ENCODE results near the gene REEP1. TPM values are rescaled to one million over a fixed set of nuclear protein-coding genes. Genes with fewer than 3 reads are reported as not detected.

REEP1 gene
- total and polyA plus RNA-seq, 2 of the 8 experiments (the other 6 are each of a cell fraction or from before 2014, with no cell fraction given) = 0.74 to 1.5 TPM

DNA sequence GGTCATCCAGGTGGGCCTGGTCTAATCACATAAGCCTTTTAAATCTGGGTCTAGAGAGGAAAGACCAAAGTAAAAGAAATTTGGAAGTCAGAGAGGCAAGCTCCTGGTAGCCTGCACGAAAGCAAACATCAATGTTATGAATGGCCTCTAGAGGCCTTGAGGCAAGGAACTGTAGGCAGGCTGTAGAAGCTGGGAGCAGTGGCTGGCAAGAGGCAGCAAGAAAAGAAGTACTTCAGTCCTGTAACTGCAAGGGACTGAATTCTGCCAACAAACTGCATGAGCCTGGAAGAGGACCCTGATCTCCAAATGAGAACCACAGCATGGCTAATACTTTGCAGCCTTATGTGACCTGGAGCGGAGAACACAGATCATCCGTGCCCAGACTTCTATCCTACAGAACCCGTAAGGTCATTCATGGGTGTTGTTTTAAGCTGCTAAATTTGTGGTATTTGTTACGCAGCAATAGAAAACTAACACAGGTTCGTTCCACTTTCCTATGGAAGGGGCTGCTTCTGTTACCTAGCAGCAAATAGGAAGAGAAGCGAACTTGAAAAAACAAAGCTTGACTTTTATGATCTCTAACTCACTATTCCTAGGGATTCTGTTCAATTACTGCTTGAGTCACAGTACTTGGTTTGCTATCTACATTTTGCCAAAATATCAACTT lies 143.4 kb downstream of the REEP1 start:
- peak overlapping the region; percentile 82 to 99 for H3K4me2 ChIP-seq (ENCODE audit: insufficient read depth in 1 of 2, low read depth in 2 of 2, low read length in 2 of 2)
- no peak overlapping the region for H3K18ac ChIP-seq (ENCODE audit: extremely low read depth, low read length)
- ChIA-PET CTCF (ENCODE audit: partially characterized antibody) (interaction anchor here (0.7 to 1.4 kb wide), 3 partner anchors 10 to 20 kb away, joined by 3 read pairs; no protein-coding TSS in a partner anchor), POLR2A (ENCODE audit: partially characterized antibody) (interaction anchor here (1.0 to 3.3 kb wide), 3 partner anchors 9 to 165 kb away, joined by 3 to 22 read pairs (median 3); no protein-coding TSS in a partner anchor)
- H3K79me1 ChIP-seq (ENCODE audit: low read depth, low read length) = peaks cover 7% of the 10 kb centered on the region; the same call in 1 of the 2 replicates
- no peak overlapping the region for H2AFZ ChIP-seq (ENCODE audit: low read length)
- no peak overlapping the region for H3K56ac ChIP-seq (replicated peaks; ENCODE audit: insufficient read length, low read depth, low read length)
- H2AK5ac ChIP-seq (ENCODE audit: low read depth, low read length) = no peak overlapping the region
- H2BK12ac ChIP-seq (ENCODE audit: low read depth, low read length) = no peak overlapping the region
- no peak for TF ChIP-seq KDM1A (IDR thresholded peaks at IDR 0.05; ENCODE audit: borderline replicate concordance, low read length)
- no peak overlapping the region for H2BK120ac ChIP-seq (replicated peaks; ENCODE audit: low read depth, low read length)
- H3K9ac ChIP-seq (replicated peaks in 1 of 4; ENCODE audit: extremely low read depth in 1 of 4, low read depth in 3 of 4, low read length in 3 of 4) = peak overlapping the region in 2 of 4 experiments; percentile 9 to 45; a peak in 2 of 7 replicates
- no peak for DNase-seq (ENCODE audit: low read depth in 1 of 2, low spot score in 2 of 2)
- FAIRE-seq = no peak
- H4K5ac ChIP-seq (ENCODE audit: insufficient read length, low read depth, low read length) = no peak overlapping the region
- 85% methylated on average over 7 of the region's 7 CpGs; no CpG with 5 or more reads in 1 of the 2 experiments for WGBS, 2 experiments (ENCODE audit: extremely low coverage in 1 of 2, insufficient coverage in 1 of 2, insufficient read length in 1 of 2, insufficient replicate concordance in 2 of 2, low coverage in 1 of 2, low lambda C conversion rate in 2 of 2, missing lambda C conversion rate in 1 of 2)
- no peaks in the 10 kb centered on the region for H3K27me3 ChIP-seq (replicated peaks in 1 of 4; ENCODE audit: control insufficient read depth in 3 of 4, extremely low read depth in 1 of 4, insufficient read depth in 3 of 4, low read length in 3 of 4)
- H4K91ac ChIP-seq (replicated peaks; ENCODE audit: insufficient read length, low read length) = no peak overlapping the region
- peaks cover 4% of the 10 kb centered on the region for H3K23me2 ChIP-seq (ENCODE audit: low read depth, low read length)
- peaks cover 0 to 2% of the 10 kb centered on the region in 2 experiments for H4K20me1 ChIP-seq (replicated peaks in 1 of 2; ENCODE audit: control insufficient read depth in 1 of 2, insufficient read depth in 2 of 2, low read length in 2 of 2)
- H3K23ac ChIP-seq (ENCODE audit: insufficient read length) = no peak overlapping the region
- peaks cover 0 to 4% (median under 1%) of the 10 kb centered on the region in 4 experiments; a peak in 1 of 7 replicates for H3K4me1 ChIP-seq (replicated peaks in 1 of 4; ENCODE audit: control insufficient read depth in 3 of 4, insufficient read depth in 4 of 4, low read length in 3 of 4)
- no peak overlapping the region for H3K4ac ChIP-seq (replicated peaks; ENCODE audit: insufficient read length, low read depth, low read length)
- no peak overlapping the region for H2BK5ac ChIP-seq (ENCODE audit: low read depth, low read length)
- H3K36me3 ChIP-seq (ENCODE audit: control insufficient read depth in 2 of 4, insufficient read depth in 4 of 4, low read length in 3 of 4) = peaks cover 0 to 4% (median 2%) of the 10 kb centered on the region in 4 experiments; a peak in 1 of 8 replicates
- no peak overlapping the region for H4K8ac ChIP-seq (ENCODE audit: extremely low read depth, insufficient read depth, low read length)
- H3K27ac ChIP-seq (ENCODE audit: low read depth, low read length) = no peak overlapping the region
- no peak overlapping the region for H2BK20ac ChIP-seq (ENCODE audit: low read length)
- peak overlapping the region; percentile 64 to 96 (median 87) for H3K4me3 ChIP-seq (ENCODE audit: extremely low read depth in 1 of 4, insufficient read depth in 2 of 4, low read depth in 3 of 4, low read length in 4 of 4)
- no peaks in the 10 kb centered on the region for H3K9me3 ChIP-seq (ENCODE audit: insufficient read depth in 2 of 2, low read depth in 1 of 2, low read length in 1 of 2)
- H3K79me2 ChIP-seq (ENCODE audit: control insufficient read depth in 1 of 2, insufficient read depth in 2 of 2, low read length in 2 of 2) = peaks cover 28 to 55% of the 10 kb centered on the region in 2 experiments
- no peak overlapping the region for H3K14ac ChIP-seq (ENCODE audit: insufficient read length)
- no peak overlapping the region for H2BK15ac ChIP-seq (ENCODE audit: low read length)

Data from H1 (cell line).